RWPE2 (cell line): Measurements from ENCODE around the gene OBP2A.

Experiments
- ATAC-seq: fragments of 200-7000 bp; cut with Tn5 transposase; 3 replicates; pipeline ENCODE4 v1.9.1; 2021; ENCODE audit warnings: low read depth
- DNase-seq: peaks from one replicate; pipeline ENCODE4 v3.0.0-alpha.2; 2020; ENCODE audit warnings: low spot score
- H3K27ac ChIP-seq: fragments of 450-650 bp; 2 replicates; pipeline ENCODE4 v1.5.1; 2017; ENCODE audit warnings: mild to moderate bottlenecking; ENCODE audit not compliant: poor library complexity, severe bottlenecking
- H3K27me3 ChIP-seq: fragments of 250-450 bp; sonication (Bioruptor Pico); 2 replicates; pipeline ENCODE4 v1.5.1; 2021; ENCODE audit warnings: mild to moderate bottlenecking, moderate library complexity; ENCODE audit not compliant: insufficient read depth, poor library complexity, severe bottlenecking
- H3K36me3 ChIP-seq: fragments of 250-450 bp; sonication (Bioruptor Pico); 2 replicates; pipeline ENCODE4 v1.5.1; 2020; ENCODE audit warnings: low read depth, mild to moderate bottlenecking, moderate library complexity
- H3K4me1 ChIP-seq: fragments of 250-450 bp; sonication (Bioruptor Pico); 2 replicates; pipeline ENCODE4 v1.5.1; 2021; ENCODE audit warnings: mild to moderate bottlenecking, moderate library complexity; ENCODE audit not compliant: insufficient read depth, poor library complexity, severe bottlenecking
- H3K4me3 ChIP-seq: fragments of 250-450 bp; sonication (Bioruptor Pico); 2 replicates; pipeline ENCODE4 v1.5.1; 2021; ENCODE audit warnings: mild to moderate bottlenecking, moderate library complexity; ENCODE audit not compliant: severe bottlenecking
- H3K9me3 ChIP-seq: fragments of 250-450 bp; sonication (Bioruptor Pico); 2 replicates; pipeline ENCODE4 v1.5.1; 2021; ENCODE audit warnings: mild to moderate bottlenecking, moderate library complexity; ENCODE audit not compliant: severe bottlenecking
- TF ChIP-seq, protein P1 (sequence below): fragments of 450-650 bp; IDR thresholded peaks from one replicate; pipeline ENCODE4 v1.5.1; 2017; ENCODE audit warnings: mild to moderate bottlenecking, moderate library complexity; ENCODE audit not compliant: poor library complexity, severe bottlenecking

Gene OBP2A

DNA sequence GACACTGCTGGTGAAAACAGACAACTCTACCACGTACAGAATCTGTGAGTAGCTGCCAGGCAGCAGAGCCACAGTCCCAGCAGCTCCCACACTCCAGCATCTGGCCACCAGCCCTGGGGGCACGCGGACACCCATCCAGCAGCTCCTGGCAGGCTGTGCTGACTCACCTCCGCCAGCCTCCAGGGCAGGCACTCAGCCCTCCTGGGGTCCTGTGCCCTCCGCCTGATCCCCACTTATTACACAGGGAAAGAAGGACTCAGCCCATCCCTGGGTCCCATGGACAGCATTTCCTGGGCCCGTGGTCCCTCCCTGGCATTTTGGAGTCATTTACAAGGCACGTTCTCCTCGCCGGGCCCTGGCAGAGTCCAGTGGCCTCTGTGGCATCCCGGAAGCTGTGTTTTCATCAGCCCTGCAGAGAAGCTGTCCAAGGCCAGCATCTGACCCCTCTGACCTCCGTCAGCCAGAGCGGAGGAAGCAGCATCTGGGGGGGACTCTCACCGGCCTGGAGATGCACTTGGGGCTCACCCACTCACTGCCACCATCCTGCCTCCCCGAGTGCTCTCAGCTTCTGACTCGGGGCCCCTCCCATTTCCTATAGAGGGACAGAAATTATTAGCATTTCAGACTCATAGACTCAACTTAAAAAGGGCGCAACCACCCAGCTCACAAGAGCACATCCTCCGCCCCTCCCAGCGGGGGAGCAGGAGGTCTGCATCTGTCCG, 37.2 kb downstream of the OBP2A start:
- ATAC-seq (no peak), DNase-seq (peak; percentile 49)
- no peak overlapping the region for H3K4me3 ChIP-seq
- TF ChIP-seq, protein P1, sequence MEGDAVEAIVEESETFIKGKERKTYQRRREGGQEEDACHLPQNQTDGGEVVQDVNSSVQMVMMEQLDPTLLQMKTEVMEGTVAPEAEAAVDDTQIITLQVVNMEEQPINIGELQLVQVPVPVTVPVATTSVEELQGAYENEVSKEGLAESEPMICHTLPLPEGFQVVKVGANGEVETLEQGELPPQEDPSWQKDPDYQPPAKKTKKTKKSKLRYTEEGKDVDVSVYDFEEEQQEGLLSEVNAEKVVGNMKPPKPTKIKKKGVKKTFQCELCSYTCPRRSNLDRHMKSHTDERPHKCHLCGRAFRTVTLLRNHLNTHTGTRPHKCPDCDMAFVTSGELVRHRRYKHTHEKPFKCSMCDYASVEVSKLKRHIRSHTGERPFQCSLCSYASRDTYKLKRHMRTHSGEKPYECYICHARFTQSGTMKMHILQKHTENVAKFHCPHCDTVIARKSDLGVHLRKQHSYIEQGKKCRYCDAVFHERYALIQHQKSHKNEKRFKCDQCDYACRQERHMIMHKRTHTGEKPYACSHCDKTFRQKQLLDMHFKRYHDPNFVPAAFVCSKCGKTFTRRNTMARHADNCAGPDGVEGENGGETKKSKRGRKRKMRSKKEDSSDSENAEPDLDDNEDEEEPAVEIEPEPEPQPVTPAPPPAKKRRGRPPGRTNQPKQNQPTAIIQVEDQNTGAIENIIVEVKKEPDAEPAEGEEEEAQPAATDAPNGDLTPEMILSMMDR = no peak
- peaks cover 4% of the 10 kb centered on the region for H3K27me3 ChIP-seq
- H3K36me3 ChIP-seq = no peaks in the 10 kb centered on the region
- H3K4me1 ChIP-seq = no peaks in the 10 kb centered on the region
- no peaks in the 10 kb centered on the region for H3K9me3 ChIP-seq
- H3K27ac ChIP-seq = no peak overlapping the region

DNA sequence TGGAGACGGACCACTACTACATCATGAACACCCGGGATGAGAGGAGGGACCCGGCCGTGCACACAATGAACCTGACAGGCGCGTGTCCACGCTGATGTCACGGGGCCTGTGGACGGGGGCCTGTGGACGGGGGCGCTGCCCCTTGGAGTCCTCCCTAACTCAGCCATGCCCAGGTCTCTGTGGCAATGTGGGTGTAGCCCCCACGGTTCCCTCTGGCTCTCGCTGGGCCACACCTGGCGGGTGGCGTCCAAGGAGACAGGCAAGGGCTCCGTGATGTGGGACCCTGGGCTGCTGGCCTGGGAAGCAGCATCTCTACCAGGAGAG, 37.7 kb downstream of the OBP2A start:
- TF ChIP-seq, protein P1 = no peak

DNA sequence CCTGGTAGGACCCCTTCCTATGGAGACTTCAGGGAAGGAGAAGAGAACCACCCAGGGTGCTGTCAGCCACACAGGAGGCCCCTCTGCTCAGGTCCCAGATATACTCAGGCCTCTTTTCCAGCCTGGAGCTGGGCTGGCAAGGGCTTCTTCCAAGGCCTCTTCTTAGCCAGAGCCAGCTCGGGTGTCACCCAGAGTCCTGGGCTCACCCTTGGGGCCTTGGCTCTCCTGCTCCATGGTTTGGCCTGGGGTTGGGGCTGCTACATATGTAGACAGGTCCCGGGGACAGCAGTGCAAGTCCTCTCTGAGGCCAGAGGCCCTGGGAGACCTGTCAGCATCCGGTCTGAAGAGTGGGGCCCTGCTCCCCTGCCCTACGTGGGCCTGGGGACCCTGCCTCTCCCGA, 38.4 kb downstream of the OBP2A start:
- no peak for ATAC-seq
- DNase-seq = peak; percentile 46
- H3K9me3 ChIP-seq = no peaks in the 10 kb centered on the region
- no peak overlapping the region for H3K4me3 ChIP-seq
- H3K4me1 ChIP-seq = no peaks in the 10 kb centered on the region
- no peaks in the 10 kb centered on the region for H3K36me3 ChIP-seq
- TF ChIP-seq, protein P1 = no peak
- peaks cover 4% of the 10 kb centered on the region for H3K27me3 ChIP-seq
- H3K27ac ChIP-seq = no peak overlapping the region

More for the DNA sequence above, 37.7 kb downstream of the OBP2A start:
- Histone ChIP-seq H3K27me3 (peaks cover 4% of the 10 kb centered on the region), H3K9me3 (no peaks in the 10 kb centered on the region), H3K4me3 (no peak overlapping the region), H3K4me1 (no peaks in the 10 kb centered on the region), H3K27ac (no peak overlapping the region), H3K36me3 (no peaks in the 10 kb centered on the region)
- DNase-seq (peak; percentile 37), ATAC-seq (no peak)

DNA sequence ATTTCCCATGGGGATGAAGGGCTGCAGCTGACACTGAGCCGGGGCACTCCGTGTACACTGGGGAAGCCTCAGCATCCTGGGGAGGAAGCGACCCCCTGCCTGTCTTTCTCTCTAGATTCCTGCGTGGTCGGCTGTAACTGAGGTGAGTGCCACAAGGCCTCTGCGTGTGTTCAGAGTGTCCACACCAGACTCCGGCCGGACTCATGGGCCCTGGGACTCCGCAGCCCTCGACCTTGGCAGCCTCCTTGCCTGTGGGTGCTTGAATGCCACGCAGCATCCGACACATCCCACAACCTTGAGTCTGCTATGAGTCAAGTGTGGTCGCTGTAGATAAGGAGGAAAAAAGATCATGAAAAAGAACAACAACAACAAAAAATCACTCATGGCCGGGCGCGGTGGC, 39.0 kb downstream of the OBP2A start:
- ATAC-seq (no peak), DNase-seq (no peak)
- Histone ChIP-seq H3K36me3 (no peaks in the 10 kb centered on the region), H3K27me3 (peaks cover 4% of the 10 kb centered on the region), H3K4me3 (no peak overlapping the region), H3K9me3 (no peaks in the 10 kb centered on the region), H3K4me1 (no peaks in the 10 kb centered on the region), H3K27ac (no peak overlapping the region)
- TF ChIP-seq, protein P1 = no peak

DNA sequence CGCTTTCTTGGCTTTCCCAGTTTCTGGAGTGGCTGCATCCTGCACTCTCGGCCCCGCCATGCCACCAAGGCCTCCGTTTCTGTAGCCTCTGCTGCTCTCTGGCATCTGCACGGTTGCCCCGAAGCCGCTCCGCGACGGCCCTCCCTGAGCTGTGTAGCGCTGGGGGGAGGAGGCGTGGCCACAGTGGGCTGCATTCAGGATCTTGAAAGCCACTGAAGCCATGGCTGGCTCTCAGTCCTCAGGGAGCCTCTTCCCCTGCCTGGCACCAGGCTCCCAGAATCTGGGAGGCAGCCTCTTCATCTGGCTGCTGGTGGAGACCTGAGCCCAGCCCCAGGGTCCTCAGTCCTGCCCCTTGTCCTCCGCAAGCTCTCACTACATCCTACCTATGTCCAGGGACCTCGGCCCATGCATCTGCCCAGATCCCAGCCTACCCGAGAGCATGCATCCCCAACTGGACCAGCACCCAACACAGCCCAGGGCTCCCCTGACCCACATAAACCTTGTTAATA, 40.7 kb downstream of the OBP2A start:
- H3K36me3 ChIP-seq = no peaks in the 10 kb centered on the region
- H3K9me3 ChIP-seq = no peaks in the 10 kb centered on the region
- H3K27me3 ChIP-seq = peaks cover 4% of the 10 kb centered on the region
- H3K27ac ChIP-seq = no peak overlapping the region
- ATAC-seq (no peak), DNase-seq (no peak)
- H3K4me1 ChIP-seq = no peaks in the 10 kb centered on the region
- H3K4me3 ChIP-seq = no peak overlapping the region
- TF ChIP-seq, protein P1 = no peak
